Astrocyte (in vitro differentiated cells and primary cell): Measurements from ENCODE around the gene CNOT1. TPM values are rescaled to one million over a fixed set of nuclear protein-coding genes. Genes with fewer than 3 reads are reported as not detected.
"Not testable (repeated sequence)": the region's sequence is repeated elsewhere in the genome, so short reads cannot be mapped to it uniquely, and the experiment has no call there.

Experiments used
- DNase-seq: peaks from one replicate; pipeline ENCODE4 v3.0.0-alpha.2; 2010; ENCODE audit warnings: low read depth
- FAIRE-seq: peaks from 2 replicates; lab custom pipeline; 2011; peaks lifted over from hg19 to GRCh38; lab: Jason Lieb, UNC
- H2AFZ ChIP-seq: 2 replicates; pipeline ENCODE4 v1.6.0; 2012; ENCODE audit warnings: low read depth, low read length, inconsistent platforms
- H3K27ac ChIP-seq: 2 replicates; pipeline ENCODE4 v1.5.1; 2011; ENCODE audit warnings: low read depth, low read length, inconsistent platforms
- H3K27me3 ChIP-seq: 2 replicates; pipeline ENCODE4 v1.6.0; 2011; ENCODE audit warnings: low read length, inconsistent platforms; ENCODE audit not compliant: insufficient read depth
- H3K36me3 ChIP-seq: 2 replicates; pipeline ENCODE4 v1.5.1; 2011; ENCODE audit warnings: low read length, inconsistent platforms; ENCODE audit not compliant: insufficient read depth
- H3K4me1 ChIP-seq: 2 replicates; pipeline ENCODE4 v1.5.1; 2011; ENCODE audit warnings: low read length, inconsistent platforms; ENCODE audit not compliant: insufficient read depth
- H3K4me2 ChIP-seq: 2 replicates; pipeline ENCODE4 v1.6.0; 2012; ENCODE audit warnings: low read length, inconsistent platforms
- H3K4me3 ChIP-seq: 2 replicates; pipeline ENCODE4 v1.5.1; 2011; ENCODE audit warnings: low read depth, mild to moderate bottlenecking, low read length, inconsistent platforms; ENCODE audit not compliant: insufficient read depth
- H3K79me2 ChIP-seq: 2 replicates; pipeline ENCODE4 v1.6.0; 2012; ENCODE audit warnings: mild to moderate bottlenecking, low read length, inconsistent platforms; ENCODE audit not compliant: insufficient read depth
- H3K9ac ChIP-seq: 2 replicates; pipeline ENCODE4 v1.6.0; 2012; ENCODE audit warnings: mild to moderate bottlenecking, low read length, inconsistent platforms
- H3K9me3 ChIP-seq: 2 replicates; pipeline ENCODE4 v1.5.1; 2012; ENCODE audit warnings: low read depth, mild to moderate bottlenecking, low read length, inconsistent platforms; ENCODE audit not compliant: insufficient read depth
- H4K20me1 ChIP-seq: 2 replicates; pipeline ENCODE4 v1.6.0; 2012; ENCODE audit warnings: low read length, inconsistent platforms; ENCODE audit not compliant: insufficient read depth
- H3K27ac Mint-ChIP-seq: one replicate; pipeline ENCODE4 v1.8.0; 2021; ENCODE audit warnings: mild to moderate bottlenecking, mixed read lengths; ENCODE audit not compliant: unreplicated experiment
- H3K27me3 Mint-ChIP-seq: one replicate; pipeline ENCODE4 v1.8.0; 2021; ENCODE audit warnings: low read depth, mixed read lengths; ENCODE audit not compliant: unreplicated experiment
- H3K36me3 Mint-ChIP-seq: one replicate; pipeline ENCODE4 v1.8.0; 2021; ENCODE audit warnings: low read depth, mixed read lengths; ENCODE audit not compliant: unreplicated experiment
- H3K4me1 Mint-ChIP-seq: one replicate; pipeline ENCODE4 v1.8.0; 2021; ENCODE audit warnings: low read depth, mixed read lengths; ENCODE audit not compliant: unreplicated experiment
- H3K4me3 Mint-ChIP-seq: one replicate; pipeline ENCODE4 v1.8.0; 2021; ENCODE audit warnings: mild to moderate bottlenecking, moderate library complexity, mixed read lengths; ENCODE audit not compliant: unreplicated experiment
- H3K9me3 Mint-ChIP-seq: one replicate; pipeline ENCODE4 v1.8.0; 2021; ENCODE audit warnings: mild to moderate bottlenecking, mixed read lengths; ENCODE audit not compliant: unreplicated experiment
- EZH2 ChIP-seq: IDR thresholded peaks from 2 replicates; pipeline ENCODE4 v1.6.1; 2012; ENCODE audit warnings: mild to moderate bottlenecking, low read length, inconsistent platforms; ENCODE audit not compliant: insufficient read depth
- total RNA-seq: library from RNA; stranded (reverse); gene quantifications from 2 replicates; pipeline ENCODE4 v1.2.1, GENCODE V29; 2021
- TF ChIP-seq, protein P1 (sequence below): IDR thresholded peaks from 2 replicates; pipeline ENCODE4 v1.5.1; 2011; ENCODE audit warnings: low read depth, mild to moderate bottlenecking, inconsistent platforms, low read length, moderate library complexity; ENCODE audit not compliant: insufficient read depth

The CNOT1 gene
- total RNA-seq, 1 donor from 2014 or later: 212 TPM

DNA sequence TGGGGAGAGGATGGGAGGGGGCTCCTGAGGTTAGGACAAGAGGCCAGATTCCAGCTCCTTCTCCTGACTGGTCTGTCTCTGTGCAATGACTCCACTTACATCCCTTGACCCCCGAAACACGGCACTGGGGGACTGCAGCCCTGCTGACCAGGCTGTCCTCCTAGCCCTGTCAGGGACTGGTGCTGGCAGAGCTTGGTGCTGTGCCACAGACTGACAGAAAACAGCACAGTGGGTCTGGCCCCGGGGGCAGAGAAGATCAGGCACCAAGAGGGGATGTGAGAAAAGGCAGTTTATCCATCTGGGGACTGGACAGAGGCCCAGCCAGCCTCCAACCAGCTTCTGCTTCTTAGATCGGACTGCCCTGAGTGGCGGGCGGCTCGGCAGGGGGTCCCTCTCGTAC lies 35.6 kb upstream of the CNOT1 start:
- peaks cover 8% of the 10 kb centered on the region for H3K36me3 Mint-ChIP-seq
- Histone ChIP-seq H3K9me3 (no peaks in the 10 kb centered on the region), H3K9ac (no peak overlapping the region), H3K4me3 (no peak overlapping the region), H3K27me3 (no peaks in the 10 kb centered on the region), H3K27ac (no peak overlapping the region), H4K20me1 (no peaks in the 10 kb centered on the region), H3K4me1 (no peaks in the 10 kb centered on the region), H2AFZ (no peak overlapping the region), H3K4me2 (no peak overlapping the region), H3K79me2 (no peaks in the 10 kb centered on the region), H3K36me3 (peaks cover 4% of the 10 kb centered on the region)
- H3K9me3 Mint-ChIP-seq: no peaks in the 10 kb centered on the region
- no peak for DNase-seq
- H3K27me3 Mint-ChIP-seq: no peaks in the 10 kb centered on the region
- H3K4me3 Mint-ChIP-seq: no peak overlapping the region
- no peak overlapping the region for H3K27ac Mint-ChIP-seq
- TF ChIP-seq EZH2: no peak
- TF ChIP-seq, protein P1, sequence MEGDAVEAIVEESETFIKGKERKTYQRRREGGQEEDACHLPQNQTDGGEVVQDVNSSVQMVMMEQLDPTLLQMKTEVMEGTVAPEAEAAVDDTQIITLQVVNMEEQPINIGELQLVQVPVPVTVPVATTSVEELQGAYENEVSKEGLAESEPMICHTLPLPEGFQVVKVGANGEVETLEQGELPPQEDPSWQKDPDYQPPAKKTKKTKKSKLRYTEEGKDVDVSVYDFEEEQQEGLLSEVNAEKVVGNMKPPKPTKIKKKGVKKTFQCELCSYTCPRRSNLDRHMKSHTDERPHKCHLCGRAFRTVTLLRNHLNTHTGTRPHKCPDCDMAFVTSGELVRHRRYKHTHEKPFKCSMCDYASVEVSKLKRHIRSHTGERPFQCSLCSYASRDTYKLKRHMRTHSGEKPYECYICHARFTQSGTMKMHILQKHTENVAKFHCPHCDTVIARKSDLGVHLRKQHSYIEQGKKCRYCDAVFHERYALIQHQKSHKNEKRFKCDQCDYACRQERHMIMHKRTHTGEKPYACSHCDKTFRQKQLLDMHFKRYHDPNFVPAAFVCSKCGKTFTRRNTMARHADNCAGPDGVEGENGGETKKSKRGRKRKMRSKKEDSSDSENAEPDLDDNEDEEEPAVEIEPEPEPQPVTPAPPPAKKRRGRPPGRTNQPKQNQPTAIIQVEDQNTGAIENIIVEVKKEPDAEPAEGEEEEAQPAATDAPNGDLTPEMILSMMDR: no peak
- H3K4me1 Mint-ChIP-seq: peaks cover 4% of the 10 kb centered on the region
- FAIRE-seq: no peak

DNA sequence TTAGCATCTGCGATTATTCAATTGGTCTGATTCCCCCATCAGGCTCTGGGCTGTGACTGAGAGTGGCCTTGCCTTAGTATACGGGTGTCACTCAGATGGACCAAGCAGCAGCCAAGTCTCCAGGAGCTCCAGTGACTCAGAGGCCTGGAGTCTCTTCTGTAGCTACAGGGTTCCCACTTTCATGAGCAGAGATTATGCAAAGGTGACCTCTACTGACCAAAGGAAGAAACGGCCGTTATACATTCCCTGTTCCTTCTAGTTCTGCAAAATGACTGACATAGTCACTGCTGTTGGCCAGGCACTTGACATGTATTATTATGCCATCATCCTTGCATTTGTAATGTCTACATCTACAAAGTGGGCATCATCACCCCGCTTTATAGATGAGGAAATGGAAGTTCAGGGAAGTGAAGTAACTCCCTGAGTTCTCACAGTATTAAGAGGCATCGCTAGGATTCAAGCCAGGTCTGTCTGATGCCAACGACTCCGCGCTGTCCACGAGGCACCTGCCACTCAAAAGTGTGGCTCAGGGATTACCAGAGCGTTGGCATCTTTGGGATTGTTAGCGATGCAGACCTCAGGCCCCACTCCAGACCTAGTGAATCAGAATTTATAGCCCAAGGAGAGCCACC lies 31.7 kb upstream of the CNOT1 start:
- peaks cover 4% of the 10 kb centered on the region for H3K4me1 Mint-ChIP-seq
- Histone ChIP-seq H3K4me2 (no peak overlapping the region), H3K27ac (no peak overlapping the region), H3K79me2 (no peaks in the 10 kb centered on the region), H2AFZ (no peak overlapping the region), H3K9ac (no peak overlapping the region), H4K20me1 (no peaks in the 10 kb centered on the region), H3K4me1 (no peaks in the 10 kb centered on the region), H3K4me3 (no peak overlapping the region), H3K36me3 (no peaks in the 10 kb centered on the region), H3K9me3 (no peaks in the 10 kb centered on the region), H3K27me3 (no peaks in the 10 kb centered on the region)
- H3K27me3 Mint-ChIP-seq: peaks cover 3% of the 10 kb centered on the region
- DNase-seq (peak; percentile 77), FAIRE-seq (peak; percentile 95)
- H3K27ac Mint-ChIP-seq: peak overlapping the region; percentile 53
- H3K9me3 Mint-ChIP-seq: no peaks in the 10 kb centered on the region
- no peak overlapping the region for H3K4me3 Mint-ChIP-seq
- no peak for TF ChIP-seq EZH2
- TF ChIP-seq, protein P1: peak; percentile 68
- H3K36me3 Mint-ChIP-seq: no peaks in the 10 kb centered on the region

DNA sequence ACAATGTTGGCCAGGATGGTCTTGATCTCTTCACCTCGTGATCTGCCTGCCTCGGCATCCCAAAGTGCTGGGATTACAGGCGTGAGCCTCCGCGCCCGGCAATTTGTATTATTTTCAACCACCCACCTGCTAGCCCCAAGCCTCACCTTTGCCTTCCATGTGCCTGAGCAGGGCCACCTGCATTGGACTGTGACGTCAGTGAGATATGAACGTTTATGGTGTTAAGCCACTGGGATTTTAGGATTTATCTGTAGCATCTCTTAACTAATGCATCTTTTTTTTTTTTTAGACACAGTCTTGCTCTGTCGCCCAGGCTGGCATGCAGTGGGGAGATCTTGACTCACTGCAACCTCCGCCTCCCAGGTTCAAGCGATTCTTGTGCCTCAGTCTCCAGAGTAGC lies 30.3 kb upstream of the CNOT1 start:
- not testable (repeated sequence) for H3K27me3 Mint-ChIP-seq, H3K27ac ChIP-seq, H3K27ac Mint-ChIP-seq, FAIRE-seq, H3K36me3 Mint-ChIP-seq, DNase-seq, H3K9me3 Mint-ChIP-seq, H3K4me3 Mint-ChIP-seq, H3K4me3 ChIP-seq, H3K4me1 Mint-ChIP-seq, H3K36me3 ChIP-seq, H3K4me2 ChIP-seq, H2AFZ ChIP-seq, H3K9ac ChIP-seq, H4K20me1 ChIP-seq, H3K79me2 ChIP-seq, H3K4me1 ChIP-seq, H3K27me3 ChIP-seq, H3K9me3 ChIP-seq
